HepG2 (cell line): Measurements from ENCODE around the gene WDSUB1. TPM values are rescaled to one million over a fixed set of nuclear protein-coding genes. Genes with fewer than 3 reads are reported as not detected.
A peak's percentile ranks its signal among the peaks of the same experiment; 100 is the strongest.

Experiments used
- ATF1 ChIP-seq: IDR thresholded peaks from 2 replicates; pipeline ENCODE4 v1.6.1; 2016; ENCODE audit warnings: mild to moderate bottlenecking, control low read depth
- CENPT ChIP-seq: sonication (generic); formaldehyde crosslinking; IDR thresholded peaks from 2 replicates; pipeline ENCODE4 v1.8.0; 2022; ENCODE audit warnings: low read depth, mild to moderate bottlenecking, moderate library complexity, missing genetic modification reagents
- KDM3A ChIP-seq: IDR thresholded peaks from 2 replicates; pipeline ENCODE4 v1.6.1; 2018; ENCODE audit warnings: low read depth, missing compliant biosample characterization
- THYN1 ChIP-seq: sonication (generic); formaldehyde crosslinking; IDR thresholded peaks from 2 replicates; pipeline ENCODE4 v1.8.1; 2023; ENCODE audit warnings: low read depth, mild to moderate bottlenecking, moderate library complexity, missing genetic modification reagents, borderline replicate concordance
- polyA plus RNA-seq, 8 experiments: library from polyadenylated mRNA; depleted of rRNA in 3 of 8; stranded (reverse) in 7 of 8; unstranded in 1 of 8; fragments of >200 nt; fragmentation: Illumina TruSeq in 4 of 8; extraction: Trizol in 4 of 8; gene quantifications; 2 replicates each; pipeline versions ENCODE4 v1.2.1 to v1.2.3, GENCODE V29; 2011 to 2016; ENCODE audit warnings: low read depth in 4 of 8, missing spikeins in 1 of 8, mixed read lengths in 1 of 8; ENCODE audit not compliant: insufficient read depth in 1 of 8
- total RNA-seq, 5 experiments: library from RNA; depleted of rRNA; stranded (reverse); fragments of >200 nt; fragmentation: Illumina TruSeq; extraction: Trizol; gene quantifications; 2 replicates each; pipeline ENCODE4 v1.2.3, GENCODE V29; 2016; ENCODE audit warnings: low read depth in 1 of 5
- TF ChIP-seq, protein P1 (sequence below): sonication (generic); formaldehyde crosslinking; IDR thresholded peaks from 2 replicates; pipeline ENCODE4 v1.5.1; 2020; ENCODE audit warnings: mild to moderate bottlenecking, missing genetic modification reagents, borderline replicate concordance
- TF ChIP-seq, protein P2 (sequence below), 2 experiments: fragments of 450-650 bp in 1 of 2; sonication (generic) in 1 of 2; formaldehyde crosslinking in 1 of 2; IDR thresholded peaks; 2 replicates each; pipeline versions ENCODE4 v1.6.1 to v1.8.0; 2016 to 2022; ENCODE audit warnings: antibody characterized with exemption in 1 of 2, mild to moderate bottlenecking in 1 of 2, missing genetic modification reagents in 1 of 2
- TF ChIP-seq, protein P3 (sequence below): sonication (generic); formaldehyde crosslinking; IDR thresholded peaks from 2 replicates; pipeline ENCODE4 v1.8.1; 2023; ENCODE audit warnings: missing genetic modification reagents, inconsistent platforms, borderline replicate concordance
- TF ChIP-seq, protein P4 (sequence below): sonication (generic); formaldehyde crosslinking; IDR thresholded peaks from 2 replicates; pipeline ENCODE4 v1.8.1; 2023; ENCODE audit warnings: mild to moderate bottlenecking, inconsistent platforms, moderate library complexity, missing genetic modification reagents, borderline replicate concordance

The WDSUB1 gene
- total and polyA plus RNA-seq, 2 of the 13 experiments (the other 11 are each of a cell fraction or from before 2014, with no cell fraction given), result 10.1 to 10.7 TPM

DNA sequence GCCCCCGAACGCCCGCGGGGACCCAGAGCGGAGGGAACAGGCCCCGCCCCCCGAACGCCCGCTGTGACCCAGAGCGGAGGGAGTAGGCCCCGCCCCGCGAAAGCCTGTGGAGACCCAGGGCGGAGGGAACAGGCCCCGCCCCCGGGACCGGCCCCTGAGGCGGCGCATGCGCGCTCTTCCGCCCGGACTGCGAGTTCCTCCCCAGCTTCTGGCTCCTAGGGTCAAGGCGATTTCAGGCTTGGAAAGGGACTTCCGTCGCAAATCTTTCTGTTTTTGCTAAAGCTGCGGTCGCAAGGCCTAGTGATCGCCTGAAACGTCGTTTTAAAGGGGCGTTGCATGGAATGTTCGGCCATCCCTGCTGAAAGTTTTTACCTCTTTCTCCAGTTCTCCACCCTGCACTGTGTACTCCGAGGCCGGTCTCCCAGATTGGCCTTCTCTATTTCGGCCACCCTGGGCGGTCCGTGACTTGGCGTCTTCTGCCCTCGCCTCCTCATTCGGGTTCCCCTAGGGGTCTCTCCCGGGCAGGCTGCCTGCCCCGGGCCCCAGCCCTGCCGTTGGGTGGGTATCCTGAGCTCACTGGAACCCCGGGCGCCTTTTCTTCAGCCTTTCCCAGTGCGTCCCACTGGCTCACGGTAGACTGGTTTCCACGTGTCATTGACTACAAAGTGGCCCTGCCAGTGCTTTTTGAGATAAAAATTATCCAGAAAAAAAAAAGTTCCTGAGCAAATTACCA, 372 bp upstream of the WDSUB1 start (continued):
- 0 out of 2 replicates have a peak, but pooled peaks have one; percentile 62 for TF ChIP-seq THYN1
- TF ChIP-seq CENPT (CRISPR knock-in tag), result no peak
- TF ChIP-seq ATF1 (CRISPR knock-in tag), result no peak
- TF ChIP-seq, protein P1, sequence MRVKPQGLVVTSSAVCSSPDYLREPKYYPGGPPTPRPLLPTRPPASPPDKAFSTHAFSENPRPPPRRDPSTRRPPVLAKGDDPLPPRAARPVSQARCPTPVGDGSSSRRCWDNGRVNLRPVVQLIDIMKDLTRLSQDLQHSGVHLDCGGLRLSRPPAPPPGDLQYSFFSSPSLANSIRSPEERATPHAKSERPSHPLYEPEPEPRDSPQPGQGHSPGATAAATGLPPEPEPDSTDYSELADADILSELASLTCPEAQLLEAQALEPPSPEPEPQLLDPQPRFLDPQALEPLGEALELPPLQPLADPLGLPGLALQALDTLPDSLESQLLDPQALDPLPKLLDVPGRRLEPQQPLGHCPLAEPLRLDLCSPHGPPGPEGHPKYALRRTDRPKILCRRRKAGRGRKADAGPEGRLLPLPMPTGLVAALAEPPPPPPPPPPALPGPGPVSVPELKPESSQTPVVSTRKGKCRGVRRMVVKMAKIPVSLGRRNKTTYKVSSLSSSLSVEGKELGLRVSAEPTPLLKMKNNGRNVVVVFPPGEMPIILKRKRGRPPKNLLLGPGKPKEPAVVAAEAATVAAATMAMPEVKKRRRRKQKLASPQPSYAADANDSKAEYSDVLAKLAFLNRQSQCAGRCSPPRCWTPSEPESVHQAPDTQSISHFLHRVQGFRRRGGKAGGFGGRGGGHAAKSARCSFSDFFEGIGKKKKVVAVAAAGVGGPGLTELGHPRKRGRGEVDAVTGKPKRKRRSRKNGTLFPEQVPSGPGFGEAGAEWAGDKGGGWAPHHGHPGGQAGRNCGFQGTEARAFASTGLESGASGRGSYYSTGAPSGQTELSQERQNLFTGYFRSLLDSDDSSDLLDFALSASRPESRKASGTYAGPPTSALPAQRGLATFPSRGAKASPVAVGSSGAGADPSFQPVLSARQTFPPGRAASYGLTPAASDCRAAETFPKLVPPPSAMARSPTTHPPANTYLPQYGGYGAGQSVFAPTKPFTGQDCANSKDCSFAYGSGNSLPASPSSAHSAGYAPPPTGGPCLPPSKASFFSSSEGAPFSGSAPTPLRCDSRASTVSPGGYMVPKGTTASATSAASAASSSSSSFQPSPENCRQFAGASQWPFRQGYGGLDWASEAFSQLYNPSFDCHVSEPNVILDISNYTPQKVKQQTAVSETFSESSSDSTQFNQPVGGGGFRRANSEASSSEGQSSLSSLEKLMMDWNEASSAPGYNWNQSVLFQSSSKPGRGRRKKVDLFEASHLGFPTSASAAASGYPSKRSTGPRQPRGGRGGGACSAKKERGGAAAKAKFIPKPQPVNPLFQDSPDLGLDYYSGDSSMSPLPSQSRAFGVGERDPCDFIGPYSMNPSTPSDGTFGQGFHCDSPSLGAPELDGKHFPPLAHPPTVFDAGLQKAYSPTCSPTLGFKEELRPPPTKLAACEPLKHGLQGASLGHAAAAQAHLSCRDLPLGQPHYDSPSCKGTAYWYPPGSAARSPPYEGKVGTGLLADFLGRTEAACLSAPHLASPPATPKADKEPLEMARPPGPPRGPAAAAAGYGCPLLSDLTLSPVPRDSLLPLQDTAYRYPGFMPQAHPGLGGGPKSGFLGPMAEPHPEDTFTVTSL (CRISPR knock-in tag), result no peak
- TF ChIP-seq, protein P2, sequence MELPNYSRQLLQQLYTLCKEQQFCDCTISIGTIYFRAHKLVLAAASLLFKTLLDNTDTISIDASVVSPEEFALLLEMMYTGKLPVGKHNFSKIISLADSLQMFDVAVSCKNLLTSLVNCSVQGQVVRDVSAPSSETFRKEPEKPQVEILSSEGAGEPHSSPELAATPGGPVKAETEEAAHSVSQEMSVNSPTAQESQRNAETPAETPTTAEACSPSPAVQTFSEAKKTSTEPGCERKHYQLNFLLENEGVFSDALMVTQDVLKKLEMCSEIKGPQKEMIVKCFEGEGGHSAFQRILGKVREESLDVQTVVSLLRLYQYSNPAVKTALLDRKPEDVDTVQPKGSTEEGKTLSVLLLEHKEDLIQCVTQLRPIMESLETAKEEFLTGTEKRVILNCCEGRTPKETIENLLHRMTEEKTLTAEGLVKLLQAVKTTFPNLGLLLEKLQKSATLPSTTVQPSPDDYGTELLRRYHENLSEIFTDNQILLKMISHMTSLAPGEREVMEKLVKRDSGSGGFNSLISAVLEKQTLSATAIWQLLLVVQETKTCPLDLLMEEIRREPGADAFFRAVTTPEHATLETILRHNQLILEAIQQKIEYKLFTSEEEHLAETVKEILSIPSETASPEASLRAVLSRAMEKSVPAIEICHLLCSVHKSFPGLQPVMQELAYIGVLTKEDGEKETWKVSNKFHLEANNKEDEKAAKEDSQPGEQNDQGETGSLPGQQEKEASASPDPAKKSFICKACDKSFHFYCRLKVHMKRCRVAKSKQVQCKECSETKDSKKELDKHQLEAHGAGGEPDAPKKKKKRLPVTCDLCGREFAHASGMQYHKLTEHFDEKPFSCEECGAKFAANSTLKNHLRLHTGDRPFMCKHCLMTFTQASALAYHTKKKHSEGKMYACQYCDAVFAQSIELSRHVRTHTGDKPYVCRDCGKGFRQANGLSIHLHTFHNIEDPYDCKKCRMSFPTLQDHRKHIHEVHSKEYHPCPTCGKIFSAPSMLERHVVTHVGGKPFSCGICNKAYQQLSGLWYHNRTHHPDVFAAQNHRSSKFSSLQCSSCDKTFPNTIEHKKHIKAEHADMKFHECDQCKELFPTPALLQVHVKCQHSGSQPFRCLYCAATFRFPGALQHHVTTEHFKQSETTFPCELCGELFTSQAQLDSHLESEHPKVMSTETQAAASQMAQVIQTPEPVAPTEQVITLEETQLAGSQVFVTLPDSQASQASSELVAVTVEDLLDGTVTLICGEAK (IDR thresholded peaks at IDR 0.05), result no peak
- TF ChIP-seq, protein P2 (CRISPR knock-in tag; IDR thresholded peaks at IDR 0.05), result peak; percentile 69
- TF ChIP-seq, protein P3, sequence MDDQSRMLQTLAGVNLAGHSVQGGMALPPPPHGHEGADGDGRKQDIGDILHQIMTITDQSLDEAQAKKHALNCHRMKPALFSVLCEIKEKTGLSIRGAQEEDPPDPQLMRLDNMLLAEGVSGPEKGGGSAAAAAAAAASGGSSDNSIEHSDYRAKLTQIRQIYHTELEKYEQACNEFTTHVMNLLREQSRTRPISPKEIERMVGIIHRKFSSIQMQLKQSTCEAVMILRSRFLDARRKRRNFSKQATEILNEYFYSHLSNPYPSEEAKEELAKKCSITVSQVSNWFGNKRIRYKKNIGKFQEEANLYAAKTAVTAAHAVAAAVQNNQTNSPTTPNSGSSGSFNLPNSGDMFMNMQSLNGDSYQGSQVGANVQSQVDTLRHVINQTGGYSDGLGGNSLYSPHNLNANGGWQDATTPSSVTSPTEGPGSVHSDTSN, result no peak
- TF ChIP-seq KDM3A (CRISPR knock-in tag), result 0 out of 2 replicates have a peak, but pooled peaks have one; percentile 8
- TF ChIP-seq, protein P4, sequence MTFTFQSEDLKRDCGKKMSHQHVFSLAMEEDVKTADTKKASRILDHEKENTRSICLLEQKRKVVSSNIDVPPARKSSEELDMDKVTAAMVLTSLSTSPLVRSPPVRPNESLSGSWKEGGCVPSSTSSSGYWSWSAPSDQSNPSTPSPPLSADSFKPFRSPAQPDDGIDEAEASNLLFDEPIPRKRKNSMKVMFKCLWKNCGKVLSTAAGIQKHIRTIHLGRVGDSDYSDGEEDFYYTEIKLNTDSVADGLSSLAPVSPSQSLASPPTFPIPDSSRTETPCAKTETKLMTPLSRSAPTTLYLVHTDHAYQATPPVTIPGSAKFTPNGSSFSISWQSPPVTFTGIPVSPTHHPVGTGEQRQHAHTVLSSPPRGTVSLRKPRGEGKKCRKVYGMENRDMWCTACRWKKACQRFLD, result no peak; the same call in 1 of the 2 replicates
